Measurements from ENCODE around the gene GNG13.
"Not testable (repeated sequence)": the region's sequence is repeated elsewhere in the genome, so short reads cannot be mapped to it uniquely, and the experiment has no call there.

Gene GNG13, protein sequence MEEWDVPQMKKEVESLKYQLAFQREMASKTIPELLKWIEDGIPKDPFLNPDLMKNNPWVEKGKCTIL

DNA sequence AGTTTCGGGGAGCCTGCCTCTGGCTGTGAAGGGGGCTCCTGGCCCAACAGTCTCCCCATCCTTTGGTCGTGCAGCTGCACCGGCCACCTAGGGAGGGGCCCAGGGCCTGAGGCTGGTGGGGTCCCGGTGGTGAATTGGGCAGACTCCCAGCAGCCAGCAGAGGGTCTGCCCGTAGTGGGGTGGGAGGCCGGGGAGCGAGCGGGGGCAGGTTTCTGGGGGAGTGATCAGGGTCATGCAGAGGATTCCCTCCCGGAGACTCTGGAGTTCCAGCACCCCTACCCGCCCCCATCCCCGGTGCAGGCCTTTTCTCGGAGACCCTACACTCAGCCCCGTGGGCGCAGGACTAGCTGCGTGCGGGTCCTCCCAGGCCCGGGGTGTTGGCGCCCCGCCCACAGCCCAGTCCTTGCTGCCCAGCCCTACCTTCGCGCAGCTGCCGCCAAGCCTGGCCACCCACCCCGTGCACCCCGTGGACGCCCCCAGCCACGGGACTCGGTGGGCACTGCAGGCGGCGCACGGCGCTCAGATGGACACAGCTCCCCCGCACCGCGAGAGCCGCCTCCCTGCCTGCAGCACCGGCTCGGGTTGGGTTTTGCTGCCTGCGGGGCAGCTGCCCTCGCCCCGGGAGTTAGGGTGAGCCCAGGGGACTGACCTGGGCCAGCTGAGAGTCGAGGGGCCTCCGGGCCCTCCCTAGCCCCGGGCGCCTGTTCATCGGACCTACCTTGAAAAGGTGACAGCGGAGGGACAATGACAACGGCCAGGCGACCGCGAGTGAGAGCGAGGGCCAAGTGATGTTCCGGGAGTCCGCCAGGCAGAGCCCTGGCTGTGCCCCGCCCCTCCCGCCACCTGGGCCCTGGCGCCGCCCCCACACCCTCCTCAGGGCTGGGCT, at the start of gene GNG13:
Gene GNG13 (minus strand): TSS at position 787 of the 886 bp plus-strand sequence. CDS start 1,657 bp downstream, outside the sequence.
- DNase-seq = no peak

DNA sequence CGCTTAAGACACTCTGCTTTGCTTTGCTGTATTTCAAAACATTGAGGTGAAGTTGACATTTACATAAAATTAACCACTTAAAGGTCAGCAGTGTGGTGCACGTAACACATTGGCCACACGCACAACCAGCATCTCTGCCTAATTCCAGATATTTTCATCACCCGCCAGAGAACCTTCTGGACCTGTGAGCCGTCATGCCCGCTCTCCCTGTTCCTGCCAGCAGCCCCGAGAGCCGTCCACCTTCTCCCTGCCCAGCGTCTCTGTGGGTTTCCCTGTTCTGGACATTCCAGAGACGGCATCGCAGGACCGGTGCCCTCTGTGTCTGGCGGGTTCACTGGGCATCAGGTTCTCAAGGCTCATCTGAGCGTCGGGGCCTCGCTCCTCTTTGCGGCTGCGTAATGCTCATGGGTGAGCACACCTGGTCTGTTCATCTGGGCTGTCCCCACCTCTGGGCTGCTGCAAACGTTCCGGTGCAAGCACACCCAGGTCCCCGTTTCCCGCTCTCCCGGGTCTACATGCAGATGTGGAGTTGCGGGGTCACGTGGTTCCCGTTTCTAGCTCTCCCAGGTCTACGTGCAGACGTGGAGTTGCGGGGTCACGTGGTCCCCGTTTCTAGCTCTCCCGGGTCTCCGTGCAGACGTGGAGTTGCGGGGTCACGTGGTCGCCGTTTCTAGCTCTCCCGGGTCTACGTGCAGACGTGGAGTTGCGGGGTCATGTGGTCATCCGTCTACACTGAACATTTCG, 48.1 kb upstream of the GNG13 start:
- DNase-seq = no peak

DNA sequence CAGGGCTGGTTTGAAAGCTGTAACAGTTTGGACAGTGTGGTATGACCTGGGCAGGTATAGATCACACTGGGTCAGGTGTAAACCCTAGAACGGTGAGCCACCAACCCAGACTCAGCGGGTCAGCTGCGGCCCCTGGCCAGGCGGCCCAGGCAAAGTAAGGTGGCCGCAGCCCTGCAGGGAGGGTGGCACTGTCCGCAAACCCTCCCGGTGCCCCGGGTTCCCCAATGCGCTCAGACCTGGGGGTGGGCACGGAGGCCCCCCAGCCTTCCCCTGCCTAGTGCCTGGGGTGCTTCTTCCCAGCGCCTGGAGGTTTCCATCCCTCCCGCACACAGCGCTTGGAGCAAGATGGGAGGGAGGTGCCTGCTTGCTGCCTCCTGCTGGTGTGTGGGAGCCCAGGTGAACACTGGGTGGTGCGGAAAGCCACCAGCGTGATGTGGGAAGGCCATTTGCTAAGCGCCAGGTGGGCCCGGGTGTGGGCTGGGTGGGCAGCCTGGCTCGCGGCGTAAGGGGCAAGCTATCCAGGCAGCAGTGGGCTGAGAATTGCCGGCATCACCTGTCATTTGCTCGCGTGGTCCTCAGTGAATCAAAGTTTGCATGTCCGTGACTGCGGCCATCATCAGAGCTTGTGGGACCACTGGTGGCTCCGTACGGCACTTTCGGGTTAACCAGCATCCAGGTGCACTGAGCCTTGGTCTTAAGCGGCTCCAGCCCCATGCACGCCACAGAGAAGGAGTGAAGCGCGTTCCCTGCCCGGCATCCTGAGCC, 47.3 kb upstream of the GNG13 start:
- DNase-seq = no peak

DNA sequence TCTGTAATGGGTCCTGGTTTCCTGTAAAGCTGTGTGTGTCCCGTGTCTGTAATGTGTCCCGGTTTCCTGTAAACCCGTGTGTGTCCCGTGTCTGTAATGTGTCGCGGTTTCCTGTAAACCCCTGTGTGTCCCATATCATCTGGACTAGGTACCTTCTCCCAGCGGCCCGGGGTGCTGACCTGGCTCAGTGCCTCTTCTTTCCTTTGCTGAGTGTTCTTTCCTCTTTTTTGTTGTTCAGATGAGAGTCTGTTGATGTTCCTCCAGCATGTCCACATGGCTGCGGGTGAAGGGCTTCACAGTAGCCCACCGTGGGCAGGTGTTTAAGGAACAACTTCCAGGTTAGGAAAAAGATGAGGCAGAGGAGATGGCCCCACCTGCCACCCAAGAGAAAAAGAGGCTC, 46.6 kb upstream of the GNG13 start:
- DNase-seq = no peak

DNA sequence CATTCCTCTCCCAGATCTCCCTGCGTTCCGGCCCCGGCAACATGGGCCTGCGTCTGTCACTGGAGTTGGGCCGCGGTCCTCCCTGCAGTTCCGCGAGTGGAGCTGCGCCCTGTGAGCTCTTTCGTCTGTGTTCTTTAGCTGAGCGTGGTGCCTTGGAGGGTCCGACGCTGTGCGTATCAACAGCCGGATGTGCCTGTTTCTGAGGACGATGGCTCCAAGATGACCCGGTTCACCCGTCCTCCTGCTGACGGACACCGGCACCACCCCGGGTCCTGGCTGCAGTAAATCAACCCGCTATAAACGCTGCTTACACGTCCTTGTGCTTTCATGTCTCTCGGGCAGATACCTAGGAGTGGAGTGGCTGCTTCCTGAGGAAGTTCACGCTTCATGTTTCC, 44.8 kb upstream of the GNG13 start:
- DNase-seq = no peak

DNA sequence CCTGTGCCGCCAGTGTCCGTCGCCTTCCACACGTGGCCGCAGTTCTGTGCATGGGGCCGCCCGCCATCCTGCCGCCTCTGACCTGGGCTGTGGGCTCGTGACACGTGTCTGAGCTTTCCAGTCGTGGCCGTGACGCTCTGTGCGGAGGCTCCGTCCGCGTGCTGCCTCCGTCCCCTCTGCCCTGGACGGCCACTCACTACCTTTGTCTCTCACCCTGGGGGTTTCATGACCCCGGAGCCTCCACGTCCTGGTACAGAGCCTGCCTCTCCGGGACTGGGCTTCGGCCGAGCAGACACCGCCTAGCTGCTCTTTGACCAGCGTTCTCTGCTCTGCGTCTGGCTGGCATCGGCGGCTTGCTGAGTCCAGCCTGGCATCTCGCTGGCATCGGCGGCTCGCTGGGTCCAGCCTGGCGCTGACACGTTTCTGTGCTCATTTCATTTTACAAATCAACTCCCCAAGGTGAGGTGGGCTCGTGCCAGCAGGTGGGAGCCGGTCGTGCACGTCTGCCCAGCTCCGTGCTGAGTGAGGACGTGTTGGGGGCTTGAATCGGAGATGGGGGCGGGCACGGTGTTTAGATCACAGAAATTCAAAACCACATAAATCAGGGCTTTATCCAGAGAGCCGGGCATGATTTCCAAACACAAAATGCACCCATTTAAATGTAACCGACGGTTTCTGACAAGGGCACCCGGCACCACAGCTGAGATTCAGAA, 44.3 kb upstream of the GNG13 start:
- DNase-seq = no peak

DNA sequence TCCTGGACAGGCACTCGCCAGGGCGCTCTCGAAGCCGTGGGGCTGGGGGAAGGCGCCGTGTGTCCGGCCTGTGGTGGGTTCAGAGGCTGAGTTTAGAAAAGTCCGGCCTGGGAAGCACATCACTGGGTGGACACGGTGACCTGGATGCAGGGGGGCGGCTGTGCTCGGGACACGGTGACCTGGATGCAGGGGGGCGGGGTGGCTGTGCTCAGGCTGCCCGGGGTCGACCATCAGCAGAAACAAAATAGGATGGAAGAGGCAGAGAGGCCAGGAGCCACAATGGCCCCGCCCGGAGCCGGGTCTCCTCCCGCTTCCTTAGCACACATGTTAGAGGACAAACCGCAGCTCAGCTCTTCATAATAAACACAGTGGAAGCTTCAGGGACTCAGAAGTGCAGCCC, 43.2 kb upstream of the GNG13 start:
- no peak for DNase-seq

DNA sequence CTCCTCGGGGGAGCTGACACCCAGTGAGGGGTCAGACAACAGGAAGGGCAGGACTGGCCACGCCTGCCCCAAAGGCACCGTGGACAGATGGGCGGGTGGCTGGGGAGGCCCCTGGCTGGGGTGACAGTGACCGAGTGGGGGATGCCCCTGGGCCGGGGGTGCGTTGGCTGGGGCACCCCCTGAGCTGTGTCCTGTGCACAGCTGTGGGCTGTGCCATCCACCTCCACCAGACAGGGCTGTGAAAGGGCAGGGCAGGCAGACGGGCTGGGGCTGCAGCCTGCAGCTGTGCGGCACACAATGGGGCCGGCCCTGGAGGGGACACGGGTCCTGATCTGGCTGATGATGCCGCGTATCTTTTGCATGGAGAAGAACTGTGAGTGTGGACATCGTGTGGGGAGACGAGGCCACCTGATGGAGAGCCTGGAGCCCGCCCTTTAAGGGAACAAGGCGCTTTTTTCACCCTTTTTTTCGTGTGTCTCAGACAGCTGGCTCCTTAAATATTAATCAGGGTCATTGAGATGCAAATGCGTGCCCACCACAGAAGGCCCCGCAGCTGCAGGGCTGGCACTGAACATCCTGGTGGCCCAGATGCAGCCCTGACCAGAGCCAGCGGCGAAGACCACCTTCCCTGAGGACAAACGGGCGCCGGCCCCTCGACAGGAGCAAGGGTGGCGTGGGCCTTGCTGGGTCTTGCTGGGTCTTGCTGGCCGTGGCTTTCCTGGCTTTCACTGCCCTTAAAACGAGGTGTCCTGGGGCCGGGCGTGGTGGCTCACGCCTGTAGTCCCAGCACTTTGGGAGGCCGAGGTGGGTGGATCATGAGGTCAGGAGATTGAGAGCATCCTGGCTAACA, 42.4 kb upstream of the GNG13 start:
- no peak for DNase-seq

DNA sequence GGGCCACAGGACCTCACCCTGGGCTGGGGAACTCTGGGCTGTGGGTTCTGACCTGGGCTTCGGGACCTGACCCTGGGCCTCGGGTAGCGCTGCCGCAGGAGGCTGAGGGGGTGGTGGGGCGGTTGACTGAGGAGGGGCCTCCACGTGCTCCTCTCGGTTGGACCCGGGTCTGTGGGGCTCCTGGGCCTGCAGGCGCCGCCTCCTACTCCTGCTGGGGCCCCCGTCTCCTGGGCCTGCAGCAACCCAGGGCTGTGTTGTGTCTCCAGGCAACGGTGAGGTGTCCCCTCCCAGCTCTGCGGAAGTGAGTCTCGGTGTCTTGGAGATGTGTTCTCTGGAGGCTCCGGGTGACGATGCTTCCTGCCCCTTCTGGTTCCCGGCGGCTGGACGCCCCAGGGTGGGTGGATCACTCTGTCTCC, 41.5 kb upstream of the GNG13 start:
- peak; percentile 6 for DNase-seq

DNA sequence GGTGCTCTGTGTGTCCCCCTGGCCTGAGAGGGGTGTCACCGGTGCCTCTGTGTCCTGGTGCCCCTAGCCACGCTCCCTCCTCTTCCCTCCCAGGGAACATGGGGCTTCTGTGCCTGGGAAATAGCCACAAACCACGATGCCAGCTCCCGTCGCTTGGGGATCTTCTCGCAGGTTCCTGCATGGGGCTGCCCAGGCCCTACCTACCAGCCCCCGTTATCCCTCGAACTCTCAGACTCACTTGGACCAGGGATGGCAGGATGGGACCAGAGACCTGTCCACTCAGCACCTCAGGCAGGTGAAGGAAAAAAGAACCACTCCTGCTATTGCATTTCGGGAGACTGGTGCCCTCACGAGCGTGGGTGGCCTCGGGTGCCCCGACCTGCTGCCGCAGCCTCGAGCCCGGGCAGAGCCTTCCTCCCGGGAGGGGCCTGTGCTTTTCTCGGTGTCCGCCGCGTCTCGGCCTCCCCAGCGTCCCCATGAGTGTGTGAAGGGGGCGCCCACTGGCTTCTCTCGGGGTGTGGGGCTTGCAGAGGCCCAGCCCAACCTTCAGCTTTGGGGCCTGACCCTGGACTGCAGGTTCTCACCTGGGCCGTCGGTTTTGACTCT, 41.0 kb upstream of the GNG13 start:
- DNase-seq = no peak

DNA sequence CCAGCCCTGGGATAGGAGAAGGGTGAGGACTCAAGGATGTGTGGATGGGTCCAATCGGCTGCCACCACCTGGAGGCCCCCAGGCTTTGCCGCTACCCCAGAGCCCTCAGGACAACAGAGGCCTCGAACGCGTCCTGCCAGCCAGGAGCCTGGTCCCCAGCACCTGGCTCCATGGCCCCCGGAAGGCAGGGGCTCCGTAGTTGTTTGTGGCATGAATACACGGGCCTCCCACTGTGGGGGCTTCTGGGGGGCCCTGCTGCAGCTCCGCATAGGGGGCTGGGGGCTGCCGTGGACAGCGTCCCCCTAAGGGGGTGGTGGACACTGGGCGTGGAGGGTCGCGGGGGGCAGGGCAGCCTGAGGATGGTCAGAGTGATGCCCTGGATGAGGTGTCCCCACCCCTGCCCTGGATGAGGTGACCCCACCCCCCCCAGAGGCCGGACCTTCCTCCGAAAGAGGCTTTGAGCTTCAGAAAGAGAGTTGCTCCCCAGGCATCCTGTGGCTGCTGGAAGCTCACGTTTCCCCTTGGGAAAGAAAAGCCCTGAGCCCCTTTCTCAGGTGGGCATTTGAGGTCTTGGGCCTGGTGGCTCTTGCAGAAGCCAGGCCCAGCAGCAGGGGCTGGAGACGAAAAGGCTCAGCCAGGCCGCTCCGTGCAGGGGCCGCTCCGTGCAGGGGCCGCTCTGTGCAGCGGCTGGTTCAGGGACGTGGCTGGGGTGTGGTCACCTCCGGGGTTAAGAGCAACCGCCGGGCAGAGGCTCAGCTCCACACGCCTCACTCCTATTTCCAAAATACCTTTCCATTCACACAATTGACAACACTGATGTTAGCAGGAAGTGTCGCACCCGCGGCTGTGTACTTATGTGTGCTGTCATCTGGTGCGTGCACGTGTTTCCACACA, 40.3 kb upstream of the GNG13 start:
- DNase-seq = no peak

DNA sequence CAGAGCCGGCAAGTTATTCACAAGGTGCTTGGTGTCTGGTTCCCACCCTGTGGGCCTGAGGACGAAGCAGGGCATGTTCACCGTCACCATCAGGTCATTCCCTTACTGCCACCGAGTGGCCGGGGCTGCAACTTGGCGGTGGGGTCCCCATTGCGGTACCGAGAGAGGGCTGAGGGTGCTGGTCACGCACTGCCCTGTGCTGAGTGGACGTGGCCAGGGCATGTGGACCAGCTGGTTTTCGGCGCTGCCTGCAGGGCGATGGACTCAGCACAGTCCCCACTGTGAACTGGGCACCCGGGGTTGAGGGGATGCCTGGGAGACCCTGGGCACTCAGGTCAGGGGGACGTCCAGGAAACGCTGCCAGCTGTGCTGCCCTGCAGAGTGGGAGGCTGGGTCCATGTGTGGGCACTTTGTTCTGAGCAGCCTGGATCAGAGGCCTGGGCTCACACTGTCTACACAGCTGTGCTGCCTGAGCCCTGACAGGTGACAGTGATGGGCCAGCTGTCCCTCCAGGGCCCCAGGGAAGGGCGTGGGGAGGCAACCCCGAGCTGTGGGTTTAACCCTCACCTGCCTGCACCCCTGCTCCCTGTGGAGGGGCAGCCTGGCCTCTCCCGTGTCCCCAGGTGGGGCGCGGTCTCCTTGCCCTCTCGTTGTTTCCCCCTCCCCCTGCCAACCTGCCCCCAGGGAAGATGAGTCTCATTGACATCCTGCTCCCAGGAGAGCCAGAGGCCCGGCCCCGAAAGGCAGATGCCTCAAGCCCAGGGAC, 39.3 kb upstream of the GNG13 start:
- no peak for DNase-seq

DNA sequence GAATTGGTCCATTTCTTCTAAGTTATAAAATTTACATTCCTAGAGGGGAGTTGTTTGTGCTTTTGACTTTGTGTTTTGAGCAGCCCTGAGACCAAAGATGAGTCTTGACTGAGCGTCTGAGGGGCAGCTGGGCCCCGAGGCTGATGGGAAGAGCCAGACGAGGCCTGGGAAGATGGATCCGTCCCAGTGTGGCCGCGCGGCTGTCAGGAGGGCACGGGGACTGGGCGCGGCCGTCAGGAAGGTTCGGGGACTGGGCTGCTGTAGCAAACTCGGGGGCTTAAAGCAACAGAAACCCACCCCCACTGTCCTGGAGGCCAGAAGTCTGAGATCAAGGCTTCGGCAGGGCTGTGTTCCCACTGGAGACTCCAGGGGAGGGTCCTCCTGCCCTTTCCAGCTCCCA, 38.2 kb upstream of the GNG13 start:
- no peak for DNase-seq

DNA sequence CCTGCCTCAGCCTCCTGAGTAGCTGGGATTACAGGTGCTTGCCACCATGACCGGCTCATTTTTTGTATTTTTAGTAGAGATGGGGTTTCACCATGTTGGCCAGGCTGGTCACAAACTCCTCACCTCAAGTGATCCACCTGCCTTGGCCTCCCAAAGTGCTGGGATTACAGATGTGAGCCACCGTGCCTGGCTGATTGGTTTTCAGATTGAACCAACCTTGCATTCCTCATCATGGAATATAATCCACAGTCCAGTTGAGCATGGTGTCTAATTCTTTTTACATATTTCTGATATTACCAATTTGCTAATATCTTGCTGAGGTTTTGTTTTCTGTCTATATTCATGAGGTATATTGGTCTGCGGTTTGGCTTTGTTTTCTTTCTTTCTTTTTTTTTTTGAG, 36.3 kb upstream of the GNG13 start:
- not testable (repeated sequence) for DNase-seq

DNA sequence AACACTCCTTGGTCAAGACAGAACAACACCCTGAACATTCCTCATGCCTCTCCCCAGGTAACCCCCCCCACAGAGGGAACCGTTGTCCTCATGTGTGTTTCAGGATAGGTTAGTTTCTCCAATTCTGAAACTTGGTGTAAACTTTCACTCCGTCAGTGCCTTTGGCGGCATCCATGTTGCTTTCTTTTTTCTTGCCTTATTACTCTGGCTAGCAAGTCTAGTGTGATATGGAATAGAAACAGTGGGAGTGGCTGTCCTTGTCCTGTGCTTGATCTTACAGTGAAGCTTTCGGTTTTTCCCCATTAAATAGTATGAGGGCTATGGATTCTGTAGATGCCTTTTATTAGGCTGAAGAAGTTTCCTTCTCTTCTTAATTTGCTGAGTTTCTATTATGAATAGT, 35.7 kb upstream of the GNG13 start:
- no peak for DNase-seq

DNA sequence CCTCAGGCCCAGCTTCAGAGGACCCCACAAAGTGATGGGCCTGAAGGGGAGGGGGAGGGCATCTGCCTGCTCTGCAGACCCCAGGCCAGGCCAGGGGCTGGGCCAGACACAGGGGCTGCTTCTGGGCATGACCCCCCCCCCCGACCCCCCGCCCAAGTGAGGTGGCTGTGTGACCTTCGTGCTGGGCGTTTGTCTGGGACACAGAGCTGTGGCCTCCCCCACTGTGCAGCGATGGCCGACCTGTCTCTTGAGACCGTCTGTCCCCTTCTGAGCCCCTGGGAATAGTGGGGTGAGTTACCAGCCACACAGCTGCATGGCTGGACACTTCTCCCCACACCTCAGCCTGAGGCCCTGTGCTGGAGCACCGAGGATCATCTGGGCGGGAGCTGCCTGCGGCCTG, 34.8 kb upstream of the GNG13 start:
- DNase-seq = no peak

DNA sequence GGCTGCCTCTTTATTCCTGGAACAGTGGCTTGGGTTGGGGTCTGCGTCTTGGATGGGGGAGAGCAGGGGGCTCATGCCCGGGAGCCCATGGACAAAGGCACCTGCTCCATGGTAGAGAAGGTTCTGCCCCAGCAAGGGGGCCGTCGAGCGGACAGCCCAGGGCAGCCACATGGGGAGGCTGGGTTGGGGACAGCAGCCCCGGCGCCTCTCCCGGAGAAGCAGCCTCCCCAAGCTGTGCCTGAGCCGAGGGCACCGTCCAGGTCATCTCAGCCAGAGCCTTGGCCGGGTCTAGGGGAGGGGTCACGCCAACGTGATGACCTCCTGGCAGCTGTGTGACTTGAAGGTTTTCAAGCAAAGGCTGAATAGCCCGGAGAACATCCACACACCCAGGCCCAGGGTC, 32.9 kb upstream of the GNG13 start:
- no peak for DNase-seq

DNA sequence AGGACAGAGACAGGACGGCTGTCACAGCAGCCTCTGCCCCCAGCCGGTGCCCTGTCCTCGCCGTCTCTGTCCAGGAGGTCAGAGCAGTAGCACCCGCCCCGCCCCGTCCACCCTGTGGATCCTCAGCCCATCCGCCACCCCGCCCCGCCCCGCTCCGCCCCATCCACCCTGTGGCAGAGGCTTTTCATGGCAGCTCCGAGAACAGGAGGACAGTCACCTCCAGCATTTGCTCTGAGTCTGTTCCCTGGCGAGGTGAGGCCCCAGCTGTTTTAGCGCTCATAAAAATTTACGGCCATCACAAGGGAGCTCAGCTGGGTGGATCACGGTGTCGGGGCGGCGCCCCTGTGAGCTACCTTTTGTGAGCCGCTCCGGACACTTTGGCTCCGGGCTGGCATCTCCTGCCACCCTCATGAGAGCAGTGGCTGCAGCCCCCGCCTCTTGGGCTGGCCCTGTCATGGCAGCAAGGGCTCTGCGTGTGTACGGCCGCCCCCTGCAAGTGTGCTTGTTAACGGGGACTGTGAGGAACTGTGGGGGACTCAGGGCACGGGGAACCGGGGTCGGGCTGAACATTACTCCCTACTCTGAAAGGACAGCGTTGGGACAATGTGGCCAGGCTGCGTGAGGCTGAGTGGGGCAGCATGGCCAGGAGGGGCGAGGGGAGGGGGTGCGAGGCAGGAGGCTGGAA, 32.3 kb upstream of the GNG13 start:
- DNase-seq = no peak
